HCT116 (cell line): ENCODE measurements around the gene CCT5. TPM values are rescaled to one million over a fixed set of nuclear protein-coding genes. Genes with fewer than 3 reads are reported as not detected.

Source experiments
- ATAC-seq: fragments of 200-7000 bp; cut with Tn5 transposase; 2 replicates; pipeline ENCODE4 v1.9.1; 2020; ENCODE audit warnings: mild to moderate bottlenecking, moderate library complexity
- BruUV-seq: library from RNA; stranded (reverse); fragments of 400-500 nt; replicated peaks from 2 replicates; lab custom pipeline; 2021; lab: Mats Ljungman, UMichigan
- CTCF ChIA-PET: fragments of 300-600 bp; sonication (Branson Sonifier 250); formaldehyde crosslinking; loops from one replicate; lab custom pipeline; 2021; ENCODE audit warnings: antibody characterized with exemption; lab: Charles Lee
- POLR2A ChIA-PET: fragments of 300-600, 350-600 bp; sonication (Branson Sonifier 250); formaldehyde crosslinking; loops from one replicate; lab custom pipeline; 2021; ENCODE audit warnings: antibody characterized with exemption; lab: Charles Lee
- RAD21 ChIA-PET, 2 experiments: fragments of 300-600 bp; sonication (Branson Sonifier 250); formaldehyde crosslinking; loops; one replicate each; lab custom pipeline; 2023; ENCODE audit warnings: low total read pairs in 2 of 2; ENCODE audit not compliant: uncharacterized antibody in 2 of 2, unreplicated experiment in 2 of 2, low non-redundant PET in 1 of 2; lab: Charles Lee
- DNase-seq: peaks from one replicate; pipeline ENCODE4 v3.0.0-alpha.2; 2010; ENCODE audit warnings: low read depth, low spot score
- H2AFZ ChIP-seq: fragments of 200-600 bp; shearing (Covaris generic), sonication (generic); 2 replicates; pipeline ENCODE4 v1.6.1; 2017; ENCODE audit warnings: low read depth, mixed run types, mixed read lengths, antibody characterized with exemption, low read length; ENCODE audit not compliant: poor library complexity, severe bottlenecking
- H3K27ac ChIP-seq: 2 replicates; pipeline ENCODE4 v1.5.1; 2012; ENCODE audit warnings: low read depth, low read length
- H3K27me3 ChIP-seq: fragments of 200-600 bp; sonication (generic); 2 replicates; pipeline ENCODE4 v1.6.1; 2016; ENCODE audit warnings: mixed run types, low read length, mixed read lengths; ENCODE audit not compliant: insufficient read depth
- H3K36me3 ChIP-seq, 2 experiments: fragments of 200-500 bp in 1 of 2; fragments of 200-600 bp in 1 of 2; sonication (Bioruptor generic) in 1 of 2; sonication (generic) in 1 of 2; 2 replicates each; pipeline versions ENCODE4 v1.5.1 to v1.6.1; 2014 to 2016; ENCODE audit warnings: low read length in 2 of 2, inconsistent platforms in 1 of 2, mixed read lengths in 1 of 2, mixed run types in 1 of 2; ENCODE audit not compliant: insufficient read depth in 2 of 2, control insufficient read depth in 1 of 2
- H3K4me1 ChIP-seq, 2 experiments: fragments of 200-600 bp in 1 of 2; sonication (generic) in 1 of 2; 2 replicates each; pipeline versions ENCODE4 v1.5.1 to v1.6.1; 2012 to 2017; ENCODE audit warnings: low read length in 2 of 2, inconsistent platforms in 1 of 2, mild to moderate bottlenecking in 1 of 2, mixed read lengths in 1 of 2, mixed run types in 1 of 2, moderate library complexity in 1 of 2; ENCODE audit not compliant: insufficient read depth in 2 of 2, control insufficient read depth in 1 of 2
- H3K4me2 ChIP-seq: fragments of 200-600 bp; sonication (generic); 2 replicates; pipeline ENCODE4 v1.6.1; 2017; ENCODE audit warnings: mixed run types, low read length, mixed read lengths
- H3K4me3 ChIP-seq, 2 experiments: fragments of 200-600 bp in 1 of 2; sonication (generic) in 1 of 2; replicated peaks in 1 of 2; 2 replicates each; pipeline ENCODE4 v1.5.1; 2011 to 2016; ENCODE audit warnings: low read length in 2 of 2, control low read depth in 1 of 2, low read depth in 1 of 2, mild to moderate bottlenecking in 1 of 2, mixed read lengths in 1 of 2, mixed run types in 1 of 2
- H3K79me2 ChIP-seq: fragments of 200-600 bp; sonication (generic); 2 replicates; pipeline ENCODE4 v1.6.1; 2017; ENCODE audit warnings: mild to moderate bottlenecking, mixed run types, low read length, moderate library complexity, mixed read lengths; ENCODE audit not compliant: insufficient read depth
- H3K9ac ChIP-seq: fragments of 200-600 bp; sonication (generic); 2 replicates; pipeline ENCODE4 v1.6.1; 2016; ENCODE audit warnings: low read length, mixed read lengths
- H3K9me2 ChIP-seq: fragments of 200-600 bp; sonication (generic), shearing (Covaris generic); 2 replicates; pipeline ENCODE4 v1.6.1; 2017; ENCODE audit warnings: mixed run types, mild to moderate bottlenecking, moderate library complexity; ENCODE audit not compliant: insufficient read depth
- H3K9me3 ChIP-seq, 2 experiments: fragments of 200-500 bp in 1 of 2; fragments of 200-600 bp in 1 of 2; sonication (Bioruptor generic) in 1 of 2; sonication (generic) in 1 of 2; 2 replicates each; pipeline ENCODE4 v1.6.1; 2014 to 2017; ENCODE audit warnings: low read length in 2 of 2, mixed read lengths in 2 of 2, inconsistent platforms in 1 of 2, low read depth in 1 of 2, mild to moderate bottlenecking in 1 of 2, mixed run types in 1 of 2, moderate library complexity in 1 of 2; ENCODE audit not compliant: control insufficient read depth in 1 of 2, insufficient read depth in 1 of 2
- H4K20me1 ChIP-seq: fragments of 200-600 bp; sonication (generic), shearing (Covaris generic); 2 replicates; pipeline ENCODE4 v1.6.1; 2017; ENCODE audit warnings: mixed run types, mild to moderate bottlenecking, moderate library complexity; ENCODE audit not compliant: insufficient read depth
- ATF3 ChIP-seq: IDR thresholded peaks from 2 replicates; pipeline ENCODE4 v1.6.1; 2012
- CBX3 ChIP-seq: IDR thresholded peaks from 2 replicates; pipeline ENCODE4 v1.6.1; 2012; ENCODE audit warnings: low read depth
- ELF1 ChIP-seq: IDR thresholded peaks from 2 replicates; pipeline ENCODE4 v1.6.1; 2012; ENCODE audit warnings: low read depth, borderline replicate concordance
- EZH2 ChIP-seq: fragments of 200-600 bp; sonication (generic); IDR thresholded peaks from 2 replicates; pipeline ENCODE4 v1.6.1; 2017; ENCODE audit warnings: antibody characterized with exemption, mixed run types
- EZH2phosphoT487 ChIP-seq: fragments of 200-600 bp; IDR thresholded peaks from 2 replicates; pipeline ENCODE4 v1.6.1; 2018; ENCODE audit warnings: antibody characterized with exemption, borderline replicate concordance
- FOSL1 ChIP-seq: IDR thresholded peaks from 2 replicates; pipeline ENCODE4 v1.6.1; 2012; ENCODE audit warnings: low read depth
- MAX ChIP-seq: IDR thresholded peaks from 2 replicates; pipeline ENCODE4 v1.6.1; 2012
- RAD21 ChIP-seq: IDR thresholded peaks from 2 replicates; pipeline ENCODE4 v1.6.1; 2012; ENCODE audit warnings: low read depth, mild to moderate bottlenecking
- SRF ChIP-seq: IDR thresholded peaks from 2 replicates; pipeline ENCODE4 v1.6.1; 2012; ENCODE audit warnings: low read depth
- TCF7L2 ChIP-seq: IDR thresholded peaks from 2 replicates; pipeline ENCODE4 v1.7.0; 2011; ENCODE audit warnings: borderline replicate concordance, inconsistent platforms; ENCODE audit not compliant: insufficient read depth, insufficient read length; ENCODE audit errors: extremely low read depth
- YY1 ChIP-seq: IDR thresholded peaks from 2 replicates; pipeline ENCODE4 v1.6.1; 2011; ENCODE audit warnings: low read length, low read depth, moderate library complexity, mild to moderate bottlenecking; ENCODE audit not compliant: insufficient replicate concordance; ENCODE audit errors: extremely low read depth
- ZFX ChIP-seq: fragments of 450-650 bp; IDR thresholded peaks from 2 replicates; pipeline ENCODE4 v1.6.1; 2017
- ZNF274 ChIP-seq: fragments of 200-500 bp; sonication (Bioruptor generic); IDR thresholded peaks from 2 replicates; pipeline ENCODE4 v1.6.1; 2014; ENCODE audit warnings: mild to moderate bottlenecking, low read depth, low read length, inconsistent platforms
- intact Hi-C: fragments of 100-400 bp; cut with micrococcal nuclease; formaldehyde crosslinking; loops from 2 replicates; pipeline ENCODE4 v1.10.0; 2022
- total RNA-seq: library from RNA; stranded (reverse); gene quantifications from one replicate; pipeline ENCODE4 v1.2.1, GENCODE V29; 2021; ENCODE audit not compliant: unreplicated experiment
- TF ChIP-seq, protein P1 (sequence below): IDR thresholded peaks from 2 replicates; pipeline ENCODE4 v1.6.1; 2012; ENCODE audit warnings: low read depth

CCT5 gene
- total RNA-seq, 1 experiment from 2014 or later = 489 TPM

GRCh38 chr5:10250806-10251276, 761 bp downstream of the CCT5 start:
- peak overlapping the region; percentile 80 for H3K4me2 ChIP-seq
- H3K4me1 ChIP-seq = peaks cover 10 to 20% of the 10 kb centered on the region in 2 experiments; a peak in 3 of 4 replicates
- peak overlapping the region; percentile 89 to 92 for H3K4me3 ChIP-seq
- no peak for DNase-seq
- intact Hi-C loops = no loop called here
- no TSS peak for BruUV-seq
- ATAC-seq = no peak
- TF ChIP-seq FOSL1 (no peak), MAX (no peak), SRF (no peak), CBX3 (no peak), ATF3 (no peak), EZH2 (no peak), ZNF274 (no peak), YY1 (no peak), TCF7L2 (no peak), RAD21 (no peak), EZH2phosphoT487 (no peak), ELF1 (no peak), ZFX (no peak)
- TF ChIP-seq, protein P1, sequence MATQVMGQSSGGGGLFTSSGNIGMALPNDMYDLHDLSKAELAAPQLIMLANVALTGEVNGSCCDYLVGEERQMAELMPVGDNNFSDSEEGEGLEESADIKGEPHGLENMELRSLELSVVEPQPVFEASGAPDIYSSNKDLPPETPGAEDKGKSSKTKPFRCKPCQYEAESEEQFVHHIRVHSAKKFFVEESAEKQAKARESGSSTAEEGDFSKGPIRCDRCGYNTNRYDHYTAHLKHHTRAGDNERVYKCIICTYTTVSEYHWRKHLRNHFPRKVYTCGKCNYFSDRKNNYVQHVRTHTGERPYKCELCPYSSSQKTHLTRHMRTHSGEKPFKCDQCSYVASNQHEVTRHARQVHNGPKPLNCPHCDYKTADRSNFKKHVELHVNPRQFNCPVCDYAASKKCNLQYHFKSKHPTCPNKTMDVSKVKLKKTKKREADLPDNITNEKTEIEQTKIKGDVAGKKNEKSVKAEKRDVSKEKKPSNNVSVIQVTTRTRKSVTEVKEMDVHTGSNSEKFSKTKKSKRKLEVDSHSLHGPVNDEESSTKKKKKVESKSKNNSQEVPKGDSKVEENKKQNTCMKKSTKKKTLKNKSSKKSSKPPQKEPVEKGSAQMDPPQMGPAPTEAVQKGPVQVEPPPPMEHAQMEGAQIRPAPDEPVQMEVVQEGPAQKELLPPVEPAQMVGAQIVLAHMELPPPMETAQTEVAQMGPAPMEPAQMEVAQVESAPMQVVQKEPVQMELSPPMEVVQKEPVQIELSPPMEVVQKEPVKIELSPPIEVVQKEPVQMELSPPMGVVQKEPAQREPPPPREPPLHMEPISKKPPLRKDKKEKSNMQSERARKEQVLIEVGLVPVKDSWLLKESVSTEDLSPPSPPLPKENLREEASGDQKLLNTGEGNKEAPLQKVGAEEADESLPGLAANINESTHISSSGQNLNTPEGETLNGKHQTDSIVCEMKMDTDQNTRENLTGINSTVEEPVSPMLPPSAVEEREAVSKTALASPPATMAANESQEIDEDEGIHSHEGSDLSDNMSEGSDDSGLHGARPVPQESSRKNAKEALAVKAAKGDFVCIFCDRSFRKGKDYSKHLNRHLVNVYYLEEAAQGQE = no peak
- no peaks in the 10 kb centered on the region for H3K27me3 ChIP-seq
- H3K9ac ChIP-seq = peak overlapping the region; percentile 94
- peaks cover 19 to 31% of the 10 kb centered on the region in 2 experiments; a peak in 3 of 4 replicates for H3K36me3 ChIP-seq
- H2AFZ ChIP-seq = no peak overlapping the region
- ChIA-PET RAD21 (no interaction called here), CTCF (no interaction called here), POLR2A (interaction anchor here (0.8 to 1.9 kb wide), 2 partner anchors 15 to 20 kb away, joined by 3 to 6 read pairs; no protein-coding TSS in a partner anchor)
- no peaks in the 10 kb centered on the region for H3K9me3 ChIP-seq
- peaks cover 22% of the 10 kb centered on the region for H4K20me1 ChIP-seq
- no peaks in the 10 kb centered on the region for H3K9me2 ChIP-seq
- peak overlapping the region; percentile 85 for H3K27ac ChIP-seq
- H3K79me2 ChIP-seq = peaks cover 89% of the 10 kb centered on the region
